Measurements from ENCODE around the gene B4GALT1. TPM values are rescaled to one million over a fixed set of nuclear protein-coding genes. Genes with fewer than 3 reads are reported as not detected.

The B4GALT1 gene
- total RNA-seq, 1 experiment from 2014 or later = 31.4 TPM

DNA sequence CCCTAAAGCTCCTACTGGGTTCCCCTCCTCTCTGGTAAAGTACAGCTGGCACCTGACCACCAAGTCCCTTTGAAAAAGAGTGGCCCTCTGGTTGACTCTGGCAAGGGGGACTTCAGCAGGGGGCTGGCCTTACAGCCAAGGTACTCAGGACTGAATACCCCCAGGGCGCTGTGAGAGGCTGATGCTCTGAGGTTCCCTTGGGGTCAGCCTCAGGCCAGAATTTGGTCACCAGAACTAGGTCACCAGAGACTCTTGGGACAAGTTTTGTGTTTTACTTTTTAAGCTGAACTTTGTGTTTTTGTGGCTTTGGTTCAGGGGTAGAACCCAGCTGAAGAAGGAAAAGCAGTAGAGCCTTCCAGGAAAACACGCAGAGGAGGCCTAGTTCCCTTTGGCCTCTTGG lies 67.4 kb downstream of the B4GALT1 start:
- DNase-seq (ENCODE audit: low read depth, low spot score) (no peak), ATAC-seq (no peak)
- ChIA-PET CTCF (no interaction called here), RAD21 (ENCODE audit: low non-redundant PET in 1 of 2, low total read pairs in 2 of 2, uncharacterized antibody in 2 of 2, unreplicated experiment in 2 of 2) (interaction anchor here in 1 of 2 experiments (0.6 kb wide), 1 partner anchor 112 kb away, joined by 4 read pairs; no protein-coding TSS in a partner anchor), POLR2A (no interaction called here)
- H3K27ac ChIP-seq (ENCODE audit: low read depth, low read length) = no peak overlapping the region
- TF ChIP-seq RAD21 (IDR thresholded peaks at IDR 0.05; ENCODE audit: low read depth) = no peak
- no peak for TF ChIP-seq EGR1 (IDR thresholded peaks at IDR 0.05; ENCODE audit: low read depth)
- TF ChIP-seq CBX3 (IDR thresholded peaks at IDR 0.05; ENCODE audit: low read depth) = no peak
- TF ChIP-seq, protein P1, sequence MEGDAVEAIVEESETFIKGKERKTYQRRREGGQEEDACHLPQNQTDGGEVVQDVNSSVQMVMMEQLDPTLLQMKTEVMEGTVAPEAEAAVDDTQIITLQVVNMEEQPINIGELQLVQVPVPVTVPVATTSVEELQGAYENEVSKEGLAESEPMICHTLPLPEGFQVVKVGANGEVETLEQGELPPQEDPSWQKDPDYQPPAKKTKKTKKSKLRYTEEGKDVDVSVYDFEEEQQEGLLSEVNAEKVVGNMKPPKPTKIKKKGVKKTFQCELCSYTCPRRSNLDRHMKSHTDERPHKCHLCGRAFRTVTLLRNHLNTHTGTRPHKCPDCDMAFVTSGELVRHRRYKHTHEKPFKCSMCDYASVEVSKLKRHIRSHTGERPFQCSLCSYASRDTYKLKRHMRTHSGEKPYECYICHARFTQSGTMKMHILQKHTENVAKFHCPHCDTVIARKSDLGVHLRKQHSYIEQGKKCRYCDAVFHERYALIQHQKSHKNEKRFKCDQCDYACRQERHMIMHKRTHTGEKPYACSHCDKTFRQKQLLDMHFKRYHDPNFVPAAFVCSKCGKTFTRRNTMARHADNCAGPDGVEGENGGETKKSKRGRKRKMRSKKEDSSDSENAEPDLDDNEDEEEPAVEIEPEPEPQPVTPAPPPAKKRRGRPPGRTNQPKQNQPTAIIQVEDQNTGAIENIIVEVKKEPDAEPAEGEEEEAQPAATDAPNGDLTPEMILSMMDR (IDR thresholded peaks at IDR 0.05 in 2 of 3, conservative IDR thresholded peaks at IDR 0.05 in 1 of 3; ENCODE audit: borderline replicate concordance in 1 of 3, insufficient read depth in 1 of 3, low read depth in 2 of 3, low read length in 2 of 3) = no peak
- TF ChIP-seq SRF (IDR thresholded peaks at IDR 0.05; ENCODE audit: low read depth) = no peak
- TF ChIP-seq POLR2AphosphoS5 (IDR thresholded peaks at IDR 0.05; ENCODE audit: low read depth, low read length) = no peak
- TF ChIP-seq SP1 (IDR thresholded peaks at IDR 0.05; ENCODE audit: low read depth) = no peak
- no peak for TF ChIP-seq SIN3A (IDR thresholded peaks at IDR 0.05; ENCODE audit: low read depth)
- no peak for TF ChIP-seq POLR2A (IDR thresholded peaks at IDR 0.05; ENCODE audit: borderline replicate concordance, extremely low read depth, insufficient read depth, insufficient read length)
- TF ChIP-seq YY1 (IDR thresholded peaks at IDR 0.05; ENCODE audit: extremely low read depth, insufficient replicate concordance, low read depth, low read length) = no peak
- TF ChIP-seq ELF1 (IDR thresholded peaks at IDR 0.05; ENCODE audit: borderline replicate concordance, low read depth) = no peak
- no peak for TF ChIP-seq ATF3 (IDR thresholded peaks at IDR 0.05)
- TF ChIP-seq, protein P2, sequence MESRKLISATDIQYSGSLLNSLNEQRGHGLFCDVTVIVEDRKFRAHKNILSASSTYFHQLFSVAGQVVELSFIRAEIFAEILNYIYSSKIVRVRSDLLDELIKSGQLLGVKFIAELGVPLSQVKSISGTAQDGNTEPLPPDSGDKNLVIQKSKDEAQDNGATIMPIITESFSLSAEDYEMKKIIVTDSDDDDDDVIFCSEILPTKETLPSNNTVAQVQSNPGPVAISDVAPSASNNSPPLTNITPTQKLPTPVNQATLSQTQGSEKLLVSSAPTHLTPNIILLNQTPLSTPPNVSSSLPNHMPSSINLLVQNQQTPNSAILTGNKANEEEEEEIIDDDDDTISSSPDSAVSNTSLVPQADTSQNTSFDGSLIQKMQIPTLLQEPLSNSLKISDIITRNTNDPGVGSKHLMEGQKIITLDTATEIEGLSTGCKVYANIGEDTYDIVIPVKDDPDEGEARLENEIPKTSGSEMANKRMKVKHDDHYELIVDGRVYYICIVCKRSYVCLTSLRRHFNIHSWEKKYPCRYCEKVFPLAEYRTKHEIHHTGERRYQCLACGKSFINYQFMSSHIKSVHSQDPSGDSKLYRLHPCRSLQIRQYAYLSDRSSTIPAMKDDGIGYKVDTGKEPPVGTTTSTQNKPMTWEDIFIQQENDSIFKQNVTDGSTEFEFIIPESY (IDR thresholded peaks at IDR 0.05; ENCODE audit: extremely low read depth, insufficient replicate concordance, low read length) = no peak
- no peak for TF ChIP-seq EZH2 (IDR thresholded peaks at IDR 0.05)
- TF ChIP-seq CEBPB (IDR thresholded peaks at IDR 0.05; ENCODE audit: low read depth) = no peak
- TF ChIP-seq ZFX (IDR thresholded peaks at IDR 0.05) = no peak
- no peak for TF ChIP-seq TCF7L2 (IDR thresholded peaks at IDR 0.05; ENCODE audit: borderline replicate concordance, extremely low read depth, insufficient read depth, insufficient read length)
- TF ChIP-seq, protein P3, sequence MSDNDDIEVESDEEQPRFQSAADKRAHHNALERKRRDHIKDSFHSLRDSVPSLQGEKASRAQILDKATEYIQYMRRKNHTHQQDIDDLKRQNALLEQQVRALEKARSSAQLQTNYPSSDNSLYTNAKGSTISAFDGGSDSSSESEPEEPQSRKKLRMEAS (IDR thresholded peaks at IDR 0.05) = no peak
- TF ChIP-seq EZH2phosphoT487 (IDR thresholded peaks at IDR 0.05; ENCODE audit: borderline replicate concordance) = no peak
- BruUV-seq (replicated peaks) = no TSS peak
- no peak overlapping the region for H3K9ac ChIP-seq (ENCODE audit: low read length)
- no peak overlapping the region for H2AFZ ChIP-seq (ENCODE audit: low read depth, low read length, poor library complexity, severe bottlenecking)
- H3K79me2 ChIP-seq (ENCODE audit: insufficient read depth, low read length) = no peaks in the 10 kb centered on the region
- no peak overlapping the region for H3K4me2 ChIP-seq (ENCODE audit: low read length)
- no peaks in the 10 kb centered on the region for H4K20me1 ChIP-seq (ENCODE audit: insufficient read depth)
- H3K9me2 ChIP-seq (ENCODE audit: insufficient read depth) = no peaks in the 10 kb centered on the region
- intact Hi-C loops (cut with micrococcal nuclease) = no loop called here
- H3K9me3 ChIP-seq (ENCODE audit: control insufficient read depth in 1 of 2, insufficient read depth in 1 of 2, low read depth in 1 of 2, low read length in 2 of 2) = no peaks in the 10 kb centered on the region
- H3K4me1 ChIP-seq (ENCODE audit: control insufficient read depth in 1 of 2, insufficient read depth in 2 of 2, low read length in 2 of 2) = peaks cover 6 to 28% of the 10 kb centered on the region in 2 experiments
- no peak overlapping the region for H3K4me3 ChIP-seq (replicated peaks in 1 of 2; ENCODE audit: low read depth in 1 of 2, low read length in 2 of 2)
- H3K36me3 ChIP-seq (ENCODE audit: control insufficient read depth in 1 of 2, insufficient read depth in 2 of 2, low read length in 2 of 2) = no peaks in the 10 kb centered on the region
- H3K27me3 ChIP-seq (ENCODE audit: insufficient read depth, low read length) = no peaks in the 10 kb centered on the region

Measured in HCT116 (cell line).